Colonic mucosa (tissue), 4 donors: ENCODE measurements around the gene PLEKHM3. TPM values are rescaled to one million over a fixed set of nuclear protein-coding genes. Genes with fewer than 3 reads are reported as not detected.
"Not testable (repeated sequence)": the region's sequence is repeated elsewhere in the genome, so short reads cannot be mapped to it uniquely, and the experiment has no call there.

Experiments
- DNase-seq: peaks from one replicate; pipeline ENCODE4 v3.0.0-alpha.2; 2020
- H3K27ac ChIP-seq: fragments of 200-600 bp; one replicate; pipeline ENCODE4 v1.8.0; 2021
- H3K27me3 ChIP-seq: fragments of 200-600 bp; one replicate; pipeline ENCODE4 v1.8.0; 2021
- H3K36me3 ChIP-seq: fragments of 200-600 bp; one replicate; pipeline ENCODE4 v1.8.0; 2021
- H3K4me1 ChIP-seq: fragments of 200-600 bp; one replicate; pipeline ENCODE4 v1.8.0; 2021; ENCODE audit warnings: mild to moderate bottlenecking
- H3K4me3 ChIP-seq: fragments of 200-600 bp; one replicate; pipeline ENCODE4 v1.8.0; 2021
- H3K9ac ChIP-seq, 2 donors: one replicate each; pipeline ENCODE4 v1.7.0; 2013; ENCODE audit warnings: control low read depth in 2 of 2, low read depth in 2 of 2, low read length in 2 of 2
- H3K9me3 ChIP-seq: fragments of 200-600 bp; one replicate; pipeline ENCODE4 v1.8.0; 2021
- intact Hi-C: fragments of 100-400 bp; cut with DNase I; formaldehyde crosslinking; loops from one replicate; pipeline ENCODE4 v1.14.1; 2022
- total RNA-seq, 2 donors: library from RNA; stranded (reverse); fragmentation: NEBNext Ultra II Directional in 1 of 2; extraction: Animal tissue kit (Norgen Biotek cat#: 25700) in 1 of 2; gene quantifications; one replicate each; pipeline ENCODE4 v1.2.1, GENCODE V29; 2021
- TF ChIP-seq, protein P1 (sequence below): fragments of 200-600 bp; IDR thresholded peaks from one replicate; pipeline ENCODE4 v1.8.0; 2022; ENCODE audit warnings: antibody characterized with exemption, mild to moderate bottlenecking
- donor health status: healthy.
- donor health status: DM: no; HTN: no; CAD: no.
- donor health status: DM: no; HTN: no; CAD: no.

Gene PLEKHM3
- total RNA-seq, 2 donors from 2014 or later = 5.7 to 8.3 TPM

DNA sequence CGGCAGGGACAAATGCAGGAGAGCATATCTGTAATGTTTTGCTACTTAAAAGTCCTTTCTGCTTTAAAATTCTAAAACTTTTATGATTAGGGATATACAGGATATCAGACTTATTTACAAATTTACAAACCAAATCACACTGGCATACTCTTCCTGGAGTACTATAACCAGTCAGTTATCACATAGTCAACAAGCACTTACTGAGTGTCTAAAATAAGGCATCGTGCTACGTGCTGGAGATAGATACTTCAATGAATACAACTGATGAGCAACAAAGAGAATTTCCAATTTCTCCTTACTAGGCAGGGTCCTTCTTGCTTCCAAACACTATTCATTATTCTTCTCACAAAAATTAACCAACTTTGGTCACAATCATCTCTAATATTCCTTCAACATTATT lies 113.5 kb downstream of the PLEKHM3 start:
- intact Hi-C loops = no loop called here
- Histone ChIP-seq H3K9ac (no peak overlapping the region), H3K36me3 (no peaks in the 10 kb centered on the region), H3K9me3 (no peaks in the 10 kb centered on the region), H3K27me3 (no peaks in the 10 kb centered on the region), H3K4me3 (no peak overlapping the region), H3K27ac (no peak overlapping the region), H3K4me1 (no peaks in the 10 kb centered on the region)
- DNase-seq = no peak
- TF ChIP-seq, protein P1, sequence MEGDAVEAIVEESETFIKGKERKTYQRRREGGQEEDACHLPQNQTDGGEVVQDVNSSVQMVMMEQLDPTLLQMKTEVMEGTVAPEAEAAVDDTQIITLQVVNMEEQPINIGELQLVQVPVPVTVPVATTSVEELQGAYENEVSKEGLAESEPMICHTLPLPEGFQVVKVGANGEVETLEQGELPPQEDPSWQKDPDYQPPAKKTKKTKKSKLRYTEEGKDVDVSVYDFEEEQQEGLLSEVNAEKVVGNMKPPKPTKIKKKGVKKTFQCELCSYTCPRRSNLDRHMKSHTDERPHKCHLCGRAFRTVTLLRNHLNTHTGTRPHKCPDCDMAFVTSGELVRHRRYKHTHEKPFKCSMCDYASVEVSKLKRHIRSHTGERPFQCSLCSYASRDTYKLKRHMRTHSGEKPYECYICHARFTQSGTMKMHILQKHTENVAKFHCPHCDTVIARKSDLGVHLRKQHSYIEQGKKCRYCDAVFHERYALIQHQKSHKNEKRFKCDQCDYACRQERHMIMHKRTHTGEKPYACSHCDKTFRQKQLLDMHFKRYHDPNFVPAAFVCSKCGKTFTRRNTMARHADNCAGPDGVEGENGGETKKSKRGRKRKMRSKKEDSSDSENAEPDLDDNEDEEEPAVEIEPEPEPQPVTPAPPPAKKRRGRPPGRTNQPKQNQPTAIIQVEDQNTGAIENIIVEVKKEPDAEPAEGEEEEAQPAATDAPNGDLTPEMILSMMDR = no peak

DNA sequence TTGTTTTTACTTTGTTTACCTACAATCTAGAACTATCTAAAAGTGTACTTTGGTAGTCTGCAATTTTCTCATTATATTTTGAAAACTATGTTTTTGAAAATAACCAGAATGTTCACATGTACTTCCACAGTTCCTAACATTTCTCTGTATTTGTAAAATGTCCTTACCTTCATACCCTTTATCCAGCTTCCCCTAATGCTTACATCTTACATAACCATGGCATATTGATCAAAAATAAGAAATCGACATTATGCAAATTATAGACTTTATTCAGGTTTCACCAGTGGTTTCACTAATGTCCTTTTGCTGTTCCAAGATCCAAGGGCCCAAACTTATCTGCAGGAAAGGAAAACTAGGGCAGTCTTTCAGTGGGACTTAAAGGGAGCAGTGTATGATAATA lies 114.1 kb downstream of the PLEKHM3 start:
- TF ChIP-seq, protein P1 = no peak
- Histone ChIP-seq H3K36me3 (no peaks in the 10 kb centered on the region), H3K9me3 (no peaks in the 10 kb centered on the region), H3K4me1 (no peaks in the 10 kb centered on the region), H3K4me3 (no peak overlapping the region), H3K9ac (no peak overlapping the region), H3K27me3 (no peaks in the 10 kb centered on the region), H3K27ac (no peak overlapping the region)
- DNase-seq = no peak
- intact Hi-C loops = no loop called here

DNA sequence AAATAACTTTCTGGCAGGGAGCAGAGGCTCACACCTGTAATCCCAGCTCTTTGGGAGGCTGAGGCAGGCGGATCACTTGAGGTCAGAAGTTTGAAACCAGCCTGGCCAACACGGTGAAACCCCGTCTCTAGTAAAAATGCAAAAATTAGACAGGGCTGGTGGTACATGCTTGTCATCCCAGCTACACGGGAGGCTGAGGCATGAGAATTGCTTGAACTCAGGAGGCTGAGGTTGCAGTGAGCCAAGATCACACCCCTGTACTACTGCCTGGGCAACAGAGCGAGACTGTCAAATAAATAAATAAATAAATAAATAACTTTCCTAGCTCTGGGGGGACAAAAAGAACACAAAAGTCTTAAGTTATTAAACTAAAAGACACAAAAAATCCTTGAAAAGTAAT lies 118.8 kb downstream of the PLEKHM3 start:
- DNase-seq, H3K4me1 ChIP-seq, H3K9ac ChIP-seq, H3K9me3 ChIP-seq, H3K27ac ChIP-seq, intact Hi-C loops, H3K4me3 ChIP-seq, H3K36me3 ChIP-seq, H3K27me3 ChIP-seq: not testable (repeated sequence)

DNA sequence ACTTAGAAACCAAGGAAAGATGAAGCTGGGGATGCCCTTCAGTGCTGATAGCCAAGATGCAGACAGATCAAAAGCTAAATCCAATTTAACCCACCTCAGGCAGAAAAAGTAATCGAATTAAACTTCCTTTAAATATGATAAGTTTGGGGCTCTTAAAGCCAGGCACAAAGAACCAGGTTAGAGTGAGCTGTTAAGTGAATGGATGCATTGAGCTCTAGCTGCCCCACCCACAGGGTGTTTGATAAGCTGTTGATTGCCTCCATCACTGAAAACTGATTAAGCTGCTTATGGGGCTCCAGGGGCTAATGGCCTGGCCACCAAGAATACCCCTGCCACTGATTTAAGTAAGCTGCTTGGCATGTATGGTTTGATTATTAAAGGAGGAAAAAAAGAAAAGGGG lies 119.8 kb downstream of the PLEKHM3 start:
- Histone ChIP-seq H3K9ac (no peak overlapping the region), H3K9me3 (no peaks in the 10 kb centered on the region), H3K27ac (no peak overlapping the region), H3K36me3 (no peaks in the 10 kb centered on the region), H3K4me3 (no peak overlapping the region), H3K4me1 (no peaks in the 10 kb centered on the region), H3K27me3 (no peaks in the 10 kb centered on the region)
- TF ChIP-seq, protein P1 = no peak
- DNase-seq = no peak
- intact Hi-C loops = no loop called here

DNA sequence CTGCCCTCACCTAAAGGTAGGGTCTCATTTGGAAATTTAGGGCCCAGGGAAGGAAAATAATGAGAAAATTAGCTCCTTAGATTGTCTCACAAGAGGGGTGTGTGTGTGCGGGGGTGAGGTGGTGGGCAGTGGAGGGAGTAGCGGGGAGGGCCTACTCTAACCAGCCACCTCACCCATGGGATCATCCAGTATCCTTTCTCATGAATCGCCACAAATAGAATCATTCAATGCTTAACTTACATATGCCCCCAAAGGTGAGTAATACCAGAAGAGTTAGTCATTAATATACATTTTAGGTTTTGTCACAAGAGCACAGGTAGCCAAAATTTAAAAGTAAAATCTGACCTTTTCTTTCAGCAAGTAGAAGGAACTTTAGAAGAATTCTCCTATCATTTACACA lies 122.1 kb downstream of the PLEKHM3 start:
- H3K36me3 ChIP-seq = no peaks in the 10 kb centered on the region
- TF ChIP-seq, protein P1 = no peak
- H3K4me1 ChIP-seq = no peaks in the 10 kb centered on the region
- no peak overlapping the region for H3K4me3 ChIP-seq
- H3K27ac ChIP-seq = no peak overlapping the region
- no peak overlapping the region for H3K9ac ChIP-seq
- no peaks in the 10 kb centered on the region for H3K9me3 ChIP-seq
- intact Hi-C loops = no loop called here
- no peak for DNase-seq
- H3K27me3 ChIP-seq = no peaks in the 10 kb centered on the region

DNA sequence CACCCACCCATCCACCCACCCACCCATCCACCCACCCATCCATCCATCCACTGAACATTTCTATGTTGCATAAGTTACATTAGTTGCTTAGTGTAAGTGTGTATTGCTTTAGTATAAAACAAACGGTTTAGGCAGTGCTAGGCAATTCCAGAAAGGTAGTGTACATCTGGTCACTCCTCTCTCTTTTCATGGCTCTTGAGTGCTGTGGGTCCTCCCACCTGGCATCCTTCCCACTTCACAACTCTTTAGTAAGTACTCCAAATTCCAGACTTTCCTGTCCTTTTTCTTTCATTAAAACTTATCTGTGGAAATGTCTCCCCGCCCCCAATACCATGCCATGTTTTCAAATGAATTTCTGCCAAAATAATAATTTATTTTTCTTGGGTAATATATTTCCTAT lies 122.5 kb downstream of the PLEKHM3 start:
- Histone ChIP-seq H3K4me3 (no peak overlapping the region), H3K27ac (no peak overlapping the region), H3K9me3 (no peaks in the 10 kb centered on the region), H3K36me3 (no peaks in the 10 kb centered on the region), H3K4me1 (no peaks in the 10 kb centered on the region), H3K9ac (no peak overlapping the region), H3K27me3 (no peaks in the 10 kb centered on the region)
- TF ChIP-seq, protein P1 = no peak
- intact Hi-C loops = no loop called here
- no peak for DNase-seq
